HL-60 (cell line): ENCODE results near the gene GPR146.

Experiments
- DNase-seq, 2 experiments: peaks; one replicate each; pipeline ENCODE4 v3.0.0-alpha.2; 2010 to 2020; ENCODE audit warnings: low read depth in 1 of 2, low spot score in 1 of 2
- H3K27ac ChIP-seq: fragments of 250-450 bp; sonication (Bioruptor Pico); replicated peaks from 2 replicates; pipeline ENCODE4 v1.5.1; 2020; ENCODE audit warnings: mild to moderate bottlenecking, moderate library complexity
- H3K27me3 ChIP-seq: fragments of 250-450 bp; sonication (Bioruptor Pico); 2 replicates; pipeline ENCODE4 v1.5.1; 2021; ENCODE audit warnings: mild to moderate bottlenecking, moderate library complexity; ENCODE audit not compliant: insufficient read depth, poor library complexity, severe bottlenecking
- H3K4me3 ChIP-seq: replicated peaks from 2 replicates; pipeline ENCODE4 v1.5.1; 2011; ENCODE audit warnings: mild to moderate bottlenecking, control low read depth, low read length; ENCODE audit not compliant: insufficient read depth
- CTCF ChIP-seq: IDR thresholded peaks from one replicate; pipeline ENCODE4 v1.5.1; 2011; ENCODE audit warnings: low read length, control low read depth, inconsistent platforms; ENCODE audit not compliant: insufficient read depth
- GABPA ChIP-seq: IDR thresholded peaks from 2 replicates; pipeline ENCODE4 v1.6.1; 2012; ENCODE audit warnings: low read depth
- POLR2AphosphoS5 ChIP-seq: IDR thresholded peaks from 2 replicates; pipeline ENCODE4 v1.6.1; 2012; ENCODE audit warnings: low read depth
- SPI1 ChIP-seq: IDR thresholded peaks from 2 replicates; pipeline ENCODE4 v1.6.1; 2012; ENCODE audit warnings: low read depth, mild to moderate bottlenecking, borderline replicate concordance
- TF ChIP-seq, protein P1 (sequence below): IDR thresholded peaks from 2 replicates; pipeline ENCODE4 v1.6.1; 2012; ENCODE audit warnings: low read depth; ENCODE audit not compliant: insufficient replicate concordance

The GPR146 gene

DNA sequence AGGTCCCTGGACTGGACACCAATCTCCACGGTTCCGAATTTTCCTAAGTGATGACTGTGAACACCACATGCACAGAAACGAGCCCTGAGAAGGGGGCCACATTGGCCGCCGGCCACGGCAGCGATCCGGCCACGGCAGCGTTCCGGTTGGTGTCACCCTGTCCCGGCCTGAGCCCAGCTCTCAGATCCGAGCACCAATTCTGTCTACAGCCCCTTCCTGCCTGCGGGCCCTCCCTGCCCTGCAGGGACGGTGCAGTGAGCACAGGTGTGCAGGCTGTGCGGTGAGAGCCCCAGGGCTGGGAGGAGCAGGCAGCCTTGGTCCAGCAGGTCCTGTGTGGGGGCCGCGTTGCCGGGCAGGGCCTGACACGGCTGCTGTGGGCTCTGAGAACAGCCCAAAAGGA is 29.7 kb upstream of the GPR146 start:
- no peaks in the 10 kb centered on the region for H3K27me3 ChIP-seq
- DNase-seq = no peak
- TF ChIP-seq SPI1 = no peak
- TF ChIP-seq POLR2AphosphoS5 = no peak
- TF ChIP-seq, protein P1, sequence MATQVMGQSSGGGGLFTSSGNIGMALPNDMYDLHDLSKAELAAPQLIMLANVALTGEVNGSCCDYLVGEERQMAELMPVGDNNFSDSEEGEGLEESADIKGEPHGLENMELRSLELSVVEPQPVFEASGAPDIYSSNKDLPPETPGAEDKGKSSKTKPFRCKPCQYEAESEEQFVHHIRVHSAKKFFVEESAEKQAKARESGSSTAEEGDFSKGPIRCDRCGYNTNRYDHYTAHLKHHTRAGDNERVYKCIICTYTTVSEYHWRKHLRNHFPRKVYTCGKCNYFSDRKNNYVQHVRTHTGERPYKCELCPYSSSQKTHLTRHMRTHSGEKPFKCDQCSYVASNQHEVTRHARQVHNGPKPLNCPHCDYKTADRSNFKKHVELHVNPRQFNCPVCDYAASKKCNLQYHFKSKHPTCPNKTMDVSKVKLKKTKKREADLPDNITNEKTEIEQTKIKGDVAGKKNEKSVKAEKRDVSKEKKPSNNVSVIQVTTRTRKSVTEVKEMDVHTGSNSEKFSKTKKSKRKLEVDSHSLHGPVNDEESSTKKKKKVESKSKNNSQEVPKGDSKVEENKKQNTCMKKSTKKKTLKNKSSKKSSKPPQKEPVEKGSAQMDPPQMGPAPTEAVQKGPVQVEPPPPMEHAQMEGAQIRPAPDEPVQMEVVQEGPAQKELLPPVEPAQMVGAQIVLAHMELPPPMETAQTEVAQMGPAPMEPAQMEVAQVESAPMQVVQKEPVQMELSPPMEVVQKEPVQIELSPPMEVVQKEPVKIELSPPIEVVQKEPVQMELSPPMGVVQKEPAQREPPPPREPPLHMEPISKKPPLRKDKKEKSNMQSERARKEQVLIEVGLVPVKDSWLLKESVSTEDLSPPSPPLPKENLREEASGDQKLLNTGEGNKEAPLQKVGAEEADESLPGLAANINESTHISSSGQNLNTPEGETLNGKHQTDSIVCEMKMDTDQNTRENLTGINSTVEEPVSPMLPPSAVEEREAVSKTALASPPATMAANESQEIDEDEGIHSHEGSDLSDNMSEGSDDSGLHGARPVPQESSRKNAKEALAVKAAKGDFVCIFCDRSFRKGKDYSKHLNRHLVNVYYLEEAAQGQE = no peak
- TF ChIP-seq GABPA = no peak
- TF ChIP-seq CTCF = no peak
- no peak overlapping the region for H3K4me3 ChIP-seq
- H3K27ac ChIP-seq = no peak overlapping the region

GRCh38 chr7:1015196-1016121 is 28.9 kb upstream of the GPR146 start:
- no peak overlapping the region for H3K4me3 ChIP-seq
- TF ChIP-seq CTCF = no peak
- TF ChIP-seq GABPA = no peak
- no peak for TF ChIP-seq POLR2AphosphoS5
- TF ChIP-seq SPI1 = no peak
- TF ChIP-seq, protein P1 = no peak
- no peak overlapping the region for H3K27ac ChIP-seq
- no peak for DNase-seq
- H3K27me3 ChIP-seq = no peaks in the 10 kb centered on the region

DNA sequence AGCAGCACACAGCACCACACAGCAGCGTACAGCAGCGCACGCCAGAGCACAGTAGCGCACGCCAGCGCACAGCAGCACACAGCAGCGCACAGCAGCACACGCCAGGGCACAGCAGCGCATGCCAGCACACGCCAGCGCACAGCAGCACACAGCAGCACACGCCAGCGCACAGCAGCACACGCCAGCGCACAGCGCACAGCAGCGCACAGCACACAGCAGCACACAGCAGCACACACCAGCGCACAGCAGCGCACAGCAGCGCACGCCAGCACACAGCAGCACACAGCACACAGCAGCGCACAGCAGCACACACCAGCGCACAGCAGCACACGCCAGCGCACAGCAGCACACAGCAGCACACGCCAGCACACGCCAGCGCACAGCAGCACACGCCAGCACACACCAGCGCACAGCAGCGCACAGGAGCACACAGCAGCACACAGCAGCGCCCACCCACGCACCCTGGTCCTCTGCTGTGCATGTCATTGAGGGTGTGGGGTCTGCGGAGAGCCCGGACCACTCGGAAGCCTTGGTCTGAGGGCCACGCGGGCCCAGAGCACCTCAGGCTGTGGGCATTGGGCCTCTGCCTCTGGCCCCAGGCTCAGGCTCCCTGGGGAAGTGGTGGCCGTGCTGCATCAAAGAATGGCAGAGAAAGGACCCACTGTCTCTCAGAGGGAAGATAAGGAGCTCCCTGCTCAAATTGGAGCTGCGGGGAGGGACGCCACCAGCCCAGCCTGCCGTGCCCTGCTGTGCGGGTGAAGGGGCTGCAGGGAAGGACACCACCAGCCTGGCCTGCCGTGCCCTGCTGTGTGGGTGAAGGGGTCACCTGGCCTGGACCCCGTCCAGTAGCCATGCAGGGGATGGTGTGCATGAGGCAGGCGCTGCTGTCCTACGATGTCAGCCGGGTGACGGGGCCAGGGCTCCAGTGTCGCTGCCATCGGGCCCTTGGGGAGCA is 27.5 kb upstream of the GPR146 start:
- no peak overlapping the region for H3K4me3 ChIP-seq
- H3K27me3 ChIP-seq = no peaks in the 10 kb centered on the region
- no peak overlapping the region for H3K27ac ChIP-seq
- no peak for TF ChIP-seq SPI1
- TF ChIP-seq, protein P1 = no peak
- no peak for TF ChIP-seq POLR2AphosphoS5
- TF ChIP-seq GABPA = no peak
- TF ChIP-seq CTCF = no peak
- DNase-seq = no peak
